ENCODE data around the gene RCC1. TPM values are rescaled to one million over a fixed set of nuclear protein-coding genes. Genes with fewer than 3 reads are reported as not detected.
"Not testable (repeated sequence)": the region's sequence is repeated elsewhere in the genome, so short reads cannot be mapped to it uniquely, and the experiment has no call there.

The RCC1 gene
- total RNA-seq, 1 donor from 2014 or later = 46.3 TPM

DNA sequence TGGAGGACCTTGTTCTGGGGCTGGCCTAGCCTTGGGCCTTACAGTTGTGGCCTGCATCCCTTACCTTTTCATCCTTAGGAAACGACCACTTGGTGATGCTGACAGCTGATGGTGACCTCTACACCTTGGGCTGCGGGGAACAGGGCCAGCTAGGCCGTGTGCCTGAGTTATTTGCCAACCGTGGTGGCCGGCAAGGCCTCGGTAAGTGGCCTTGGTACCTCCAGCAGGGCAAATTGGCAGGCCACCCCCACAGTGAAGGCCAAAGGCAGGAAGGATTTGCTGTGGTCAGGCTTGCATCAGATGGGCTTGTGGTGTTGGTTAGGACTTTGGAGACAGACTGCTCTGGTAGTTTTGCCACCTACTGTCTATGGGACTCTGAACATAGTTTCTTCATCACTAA is 29.3 kb downstream of the RCC1 start:
- TF ChIP-seq, protein P1, sequence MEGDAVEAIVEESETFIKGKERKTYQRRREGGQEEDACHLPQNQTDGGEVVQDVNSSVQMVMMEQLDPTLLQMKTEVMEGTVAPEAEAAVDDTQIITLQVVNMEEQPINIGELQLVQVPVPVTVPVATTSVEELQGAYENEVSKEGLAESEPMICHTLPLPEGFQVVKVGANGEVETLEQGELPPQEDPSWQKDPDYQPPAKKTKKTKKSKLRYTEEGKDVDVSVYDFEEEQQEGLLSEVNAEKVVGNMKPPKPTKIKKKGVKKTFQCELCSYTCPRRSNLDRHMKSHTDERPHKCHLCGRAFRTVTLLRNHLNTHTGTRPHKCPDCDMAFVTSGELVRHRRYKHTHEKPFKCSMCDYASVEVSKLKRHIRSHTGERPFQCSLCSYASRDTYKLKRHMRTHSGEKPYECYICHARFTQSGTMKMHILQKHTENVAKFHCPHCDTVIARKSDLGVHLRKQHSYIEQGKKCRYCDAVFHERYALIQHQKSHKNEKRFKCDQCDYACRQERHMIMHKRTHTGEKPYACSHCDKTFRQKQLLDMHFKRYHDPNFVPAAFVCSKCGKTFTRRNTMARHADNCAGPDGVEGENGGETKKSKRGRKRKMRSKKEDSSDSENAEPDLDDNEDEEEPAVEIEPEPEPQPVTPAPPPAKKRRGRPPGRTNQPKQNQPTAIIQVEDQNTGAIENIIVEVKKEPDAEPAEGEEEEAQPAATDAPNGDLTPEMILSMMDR (conservative IDR thresholded peaks at IDR 0.05; ENCODE audit: low read depth, low read length) = no peak
- H3K4me3 ChIP-seq (ENCODE audit: low read depth, low read length) = no peak overlapping the region
- no peak for DNase-seq (ENCODE audit: low read depth)

DNA sequence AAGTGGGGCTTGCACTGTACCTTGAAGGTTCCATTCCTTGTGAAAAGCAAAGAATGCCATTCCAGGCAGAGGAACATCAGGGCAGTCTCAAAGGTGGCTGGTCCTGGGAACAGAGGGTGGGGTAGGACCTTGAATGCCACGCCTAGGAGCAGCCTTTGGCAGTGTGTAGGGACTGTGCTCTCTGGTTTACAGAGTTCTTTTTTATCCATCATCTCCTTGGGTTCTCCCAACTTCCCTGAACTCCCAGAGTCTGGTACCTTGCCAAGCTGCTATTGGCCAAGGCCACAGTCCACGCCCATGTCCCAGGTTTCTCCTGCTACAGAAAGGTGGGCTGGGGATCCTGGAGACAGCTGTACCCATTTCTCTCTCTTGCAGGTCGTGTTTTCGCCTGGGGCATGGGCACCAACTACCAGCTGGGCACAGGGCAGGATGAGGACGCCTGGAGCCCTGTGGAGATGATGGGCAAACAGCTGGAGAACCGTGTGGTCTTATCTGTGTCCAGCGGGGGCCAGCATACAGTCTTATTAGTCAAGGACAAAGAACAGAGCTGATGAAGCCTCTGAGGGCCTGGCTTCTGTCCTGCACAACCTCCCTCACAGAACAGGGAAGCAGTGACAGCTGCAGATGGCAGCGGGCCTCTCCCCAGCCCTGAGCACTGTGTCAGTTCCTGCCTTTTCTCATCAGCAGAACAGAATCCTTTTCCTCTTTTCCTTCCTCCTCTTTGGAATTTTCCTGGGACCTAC is 31.8 kb downstream of the RCC1 start:
- DNase-seq (ENCODE audit: low read depth) = no peak
- TF ChIP-seq, protein P1 (conservative IDR thresholded peaks at IDR 0.05; ENCODE audit: low read depth, low read length) = no peak
- H3K4me3 ChIP-seq (ENCODE audit: low read depth, low read length) = no peak overlapping the region

DNA sequence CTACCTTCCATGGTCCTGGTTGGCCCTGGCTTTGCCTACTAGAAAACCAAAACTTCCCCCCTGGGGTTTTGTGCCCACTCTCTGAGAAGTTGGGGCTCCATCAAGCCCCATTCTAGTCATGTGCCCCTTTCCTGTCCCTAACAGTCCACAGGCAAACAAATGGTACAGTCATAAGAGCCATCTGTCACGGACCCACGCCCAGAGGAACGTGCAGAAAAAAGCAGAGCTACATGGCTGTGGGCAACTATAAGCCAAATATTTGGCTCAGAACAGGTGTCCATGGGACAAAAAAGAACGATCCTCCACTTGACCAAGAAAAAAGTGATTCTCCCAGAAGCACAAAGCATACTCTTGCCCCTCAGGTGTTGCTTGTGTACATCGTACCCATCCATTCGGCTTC is 32.4 kb downstream of the RCC1 start:
- TF ChIP-seq, protein P1 (conservative IDR thresholded peaks at IDR 0.05; ENCODE audit: low read depth, low read length) = no peak
- DNase-seq (ENCODE audit: low read depth) = no peak
- no peak overlapping the region for H3K4me3 ChIP-seq (ENCODE audit: low read depth, low read length)

DNA sequence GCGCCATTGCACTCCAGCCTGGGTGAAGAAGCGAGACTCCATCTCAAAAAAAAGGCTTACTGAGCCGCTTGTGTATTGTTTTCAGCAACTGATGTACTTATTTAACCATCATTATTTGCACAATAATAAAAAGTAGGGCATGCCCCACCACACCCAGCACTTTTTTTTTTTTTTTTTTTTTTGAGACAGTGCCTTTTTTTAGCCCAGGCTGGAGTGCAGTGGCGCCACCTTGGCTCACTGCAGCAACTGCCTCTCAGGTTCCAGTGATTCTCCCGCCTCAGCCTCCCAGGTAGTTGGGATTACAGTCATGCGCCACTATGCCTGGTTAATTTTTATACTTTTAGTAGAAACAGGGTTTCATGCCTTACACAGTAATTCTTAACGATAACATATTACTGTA is 34.8 kb downstream of the RCC1 start:
- TF ChIP-seq, protein P1 (conservative IDR thresholded peaks at IDR 0.05; ENCODE audit: low read depth, low read length) = peak; percentile 26
- H3K4me3 ChIP-seq (ENCODE audit: low read depth, low read length) = no peak overlapping the region
- DNase-seq (ENCODE audit: low read depth) = no peak

DNA sequence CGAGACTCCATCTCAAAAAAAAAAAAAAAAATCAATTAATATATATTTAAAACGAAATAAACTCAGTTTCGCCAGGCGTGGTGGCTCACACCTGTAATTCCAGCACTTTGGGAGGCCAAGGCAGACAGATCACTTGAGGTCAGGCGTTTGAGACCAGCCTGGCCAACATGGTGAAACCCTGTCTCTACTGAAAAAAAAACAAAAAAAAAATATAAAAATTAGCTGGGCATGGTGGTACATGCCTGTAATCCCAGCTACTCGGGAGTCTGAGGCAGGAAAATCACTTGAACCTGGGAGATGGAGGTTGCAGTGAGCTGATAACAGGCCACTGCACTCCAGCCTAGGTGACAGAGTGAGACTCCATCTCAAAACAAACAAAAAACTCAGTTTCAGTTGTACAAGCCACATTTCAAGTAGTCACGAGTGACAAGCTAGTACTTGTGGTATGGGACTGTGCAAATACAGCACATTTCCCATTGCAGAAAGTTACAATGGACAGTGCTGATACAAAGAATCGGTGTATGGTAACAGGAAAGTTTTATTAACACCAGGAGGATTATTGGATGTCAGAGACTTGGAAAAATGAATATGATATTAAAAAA is 35.7 kb downstream of the RCC1 start:
- not testable (repeated sequence) for H3K4me3 ChIP-seq (ENCODE audit: low read depth, low read length); DNase-seq (ENCODE audit: low read depth)

DNA sequence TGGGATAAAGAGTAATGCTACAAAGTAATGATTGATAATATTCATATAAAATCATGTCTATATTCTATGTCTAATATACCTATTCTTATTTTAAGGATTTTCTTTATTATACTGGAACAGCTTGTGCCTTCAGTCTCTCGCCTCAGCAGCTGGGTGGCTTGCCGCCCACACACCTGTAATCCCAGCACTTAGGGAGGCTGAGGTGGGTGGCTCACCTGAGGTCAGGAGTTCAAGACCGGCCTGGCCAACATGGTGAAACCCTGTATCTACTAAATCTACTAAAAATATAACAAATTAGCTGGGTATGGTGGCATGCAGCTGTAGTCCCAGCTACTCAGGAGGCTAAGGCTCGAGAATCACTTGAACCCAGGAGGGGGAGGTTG is 39.4 kb downstream of the RCC1 start:
- no peak overlapping the region for H3K4me3 ChIP-seq (ENCODE audit: low read depth, low read length)
- DNase-seq (ENCODE audit: low read depth) = no peak
- TF ChIP-seq, protein P1 (conservative IDR thresholded peaks at IDR 0.05; ENCODE audit: low read depth, low read length) = no peak

DNA sequence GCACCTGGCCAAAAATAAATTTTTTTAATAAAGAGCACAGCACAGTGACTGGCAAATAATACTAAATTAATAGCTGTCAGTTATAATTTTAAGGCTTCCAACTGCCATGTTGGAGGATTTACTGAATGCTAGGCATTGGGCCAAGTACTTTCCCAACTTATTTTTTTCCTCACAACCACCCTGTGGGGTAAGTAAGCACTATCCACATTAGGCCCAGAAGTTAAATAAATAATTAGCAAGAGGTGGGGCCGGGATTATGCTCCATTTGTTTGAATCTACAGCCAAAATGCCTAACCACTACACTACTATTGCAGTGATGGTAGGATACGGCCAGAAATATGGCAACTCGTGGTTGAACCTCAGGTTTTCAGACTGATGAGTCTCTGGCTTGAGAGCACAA is 42.5 kb downstream of the RCC1 start:
- no peak overlapping the region for H3K4me3 ChIP-seq (ENCODE audit: low read depth, low read length)
- no peak for DNase-seq (ENCODE audit: low read depth)
- TF ChIP-seq, protein P1 (conservative IDR thresholded peaks at IDR 0.05; ENCODE audit: low read depth, low read length) = no peak
